22Rv1 (cell line): Measurements from ENCODE around the gene PNRC2.

Experiments
- H3K27ac ChIP-seq: fragments of 450-650 bp; 2 replicates; pipeline ENCODE4 v1.5.1; 2017
- ZFX ChIP-seq: fragments of 450-650 bp; IDR thresholded peaks from 2 replicates; pipeline ENCODE4 v1.6.1; 2017; ENCODE audit warnings: antibody characterized with exemption, borderline replicate concordance
- TF ChIP-seq, protein P1 (sequence below): fragments of 450-650 bp; IDR thresholded peaks from 2 replicates; pipeline ENCODE4 v1.5.1; 2017; ENCODE audit warnings: mild to moderate bottlenecking

Gene PNRC2

DNA sequence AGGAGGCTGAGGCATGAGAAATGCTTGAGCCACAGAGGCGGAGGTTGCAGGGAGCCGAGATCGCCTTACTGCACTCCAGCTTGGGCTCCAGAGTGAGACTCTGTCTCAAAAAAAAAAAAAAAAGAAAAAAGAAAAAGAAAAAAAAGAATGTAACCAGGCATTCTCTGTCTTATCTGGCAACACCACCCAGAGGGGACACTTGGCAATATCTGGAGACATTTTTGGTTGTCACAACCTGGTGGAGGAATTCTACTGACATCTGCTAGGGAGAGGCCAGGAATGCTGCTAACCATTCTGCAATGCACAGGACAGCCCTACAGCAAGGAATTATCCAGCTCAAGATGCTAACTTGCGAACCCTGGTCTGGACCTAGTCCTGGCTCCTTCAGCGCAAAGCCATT, 44.2 kb upstream of the PNRC2 start:
- no peak overlapping the region for H3K27ac ChIP-seq
- TF ChIP-seq ZFX = no peak
- TF ChIP-seq, protein P1, sequence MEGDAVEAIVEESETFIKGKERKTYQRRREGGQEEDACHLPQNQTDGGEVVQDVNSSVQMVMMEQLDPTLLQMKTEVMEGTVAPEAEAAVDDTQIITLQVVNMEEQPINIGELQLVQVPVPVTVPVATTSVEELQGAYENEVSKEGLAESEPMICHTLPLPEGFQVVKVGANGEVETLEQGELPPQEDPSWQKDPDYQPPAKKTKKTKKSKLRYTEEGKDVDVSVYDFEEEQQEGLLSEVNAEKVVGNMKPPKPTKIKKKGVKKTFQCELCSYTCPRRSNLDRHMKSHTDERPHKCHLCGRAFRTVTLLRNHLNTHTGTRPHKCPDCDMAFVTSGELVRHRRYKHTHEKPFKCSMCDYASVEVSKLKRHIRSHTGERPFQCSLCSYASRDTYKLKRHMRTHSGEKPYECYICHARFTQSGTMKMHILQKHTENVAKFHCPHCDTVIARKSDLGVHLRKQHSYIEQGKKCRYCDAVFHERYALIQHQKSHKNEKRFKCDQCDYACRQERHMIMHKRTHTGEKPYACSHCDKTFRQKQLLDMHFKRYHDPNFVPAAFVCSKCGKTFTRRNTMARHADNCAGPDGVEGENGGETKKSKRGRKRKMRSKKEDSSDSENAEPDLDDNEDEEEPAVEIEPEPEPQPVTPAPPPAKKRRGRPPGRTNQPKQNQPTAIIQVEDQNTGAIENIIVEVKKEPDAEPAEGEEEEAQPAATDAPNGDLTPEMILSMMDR = no peak

DNA sequence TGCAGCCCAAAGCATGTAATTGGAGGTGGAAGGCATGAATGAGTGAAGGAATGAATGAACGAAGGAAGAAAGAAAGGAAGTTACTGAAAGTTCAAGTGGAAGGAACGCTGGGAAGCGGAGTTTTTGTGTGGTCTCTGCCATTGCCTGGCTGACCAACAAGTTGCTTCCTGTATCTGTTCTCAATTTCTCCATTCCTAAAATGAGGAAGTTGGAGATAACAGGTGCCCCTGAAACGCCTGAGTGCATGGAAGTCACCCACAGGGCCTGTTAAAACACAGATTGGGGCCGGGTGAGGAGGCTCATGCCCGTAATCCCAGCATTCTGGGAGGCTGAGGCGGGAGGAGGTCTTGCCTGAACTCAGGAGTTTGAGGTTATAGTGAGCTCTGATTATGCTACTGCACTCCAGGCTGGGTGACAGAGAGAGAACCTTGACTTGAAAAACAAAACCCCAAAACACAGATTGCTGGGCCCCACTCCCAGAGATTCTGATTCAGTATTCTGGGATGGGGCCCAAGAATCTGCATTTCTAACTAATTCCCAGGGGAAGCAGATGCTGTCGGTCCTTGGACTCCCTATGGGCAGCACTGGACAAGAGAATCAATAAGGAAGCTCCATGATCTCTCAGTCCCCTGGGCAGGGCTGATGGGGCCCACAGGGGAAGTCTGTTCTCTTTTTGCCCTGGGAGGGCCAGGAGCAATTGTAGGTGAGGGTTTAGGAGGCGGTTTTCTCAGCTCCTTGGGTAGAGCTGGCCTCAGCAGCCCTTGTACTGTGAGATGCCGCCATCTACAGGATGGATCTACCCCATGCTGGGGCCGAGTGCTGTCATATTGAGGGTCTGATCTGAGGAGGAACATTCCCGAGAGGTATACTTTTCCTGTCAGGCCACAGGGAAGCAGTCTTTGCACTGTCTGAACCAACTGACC, 43.2 kb upstream of the PNRC2 start:
- TF ChIP-seq ZFX = no peak
- TF ChIP-seq, protein P1 = peak; percentile 73
- H3K27ac ChIP-seq = no peak overlapping the region

DNA sequence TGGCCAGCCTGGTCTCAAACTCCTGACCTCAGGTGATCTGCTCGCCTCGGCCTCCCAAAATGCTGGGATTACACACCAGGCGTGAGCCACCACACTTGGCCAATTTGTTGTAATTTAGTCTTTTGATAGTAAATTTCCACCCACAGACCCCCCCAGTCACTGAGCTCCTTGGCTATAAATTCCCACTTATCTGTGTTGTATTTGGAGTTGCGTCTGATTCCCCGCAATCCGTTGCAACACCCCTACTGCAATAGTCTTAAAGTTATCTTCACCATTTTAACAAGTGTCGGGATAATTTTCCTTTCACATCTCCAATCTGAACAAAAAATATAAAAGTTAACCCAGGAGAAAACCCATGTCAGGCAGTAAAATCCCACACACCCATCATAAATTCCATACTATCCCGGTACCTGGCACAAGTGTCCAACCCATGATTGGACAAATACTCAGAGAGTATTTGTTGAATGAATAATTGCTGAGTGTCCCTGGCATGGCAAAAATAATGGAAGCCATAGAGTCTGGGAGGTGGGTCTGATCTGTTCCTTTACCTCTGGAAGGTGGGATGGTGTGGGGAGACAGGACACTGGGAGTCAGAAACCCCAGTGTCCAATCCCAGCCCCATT, 37.2 kb upstream of the PNRC2 start:
- TF ChIP-seq ZFX = no peak
- TF ChIP-seq, protein P1 = no peak
- 0 out of 2 replicates have a peak overlapping the region, but pooled peaks have one; percentile 5 for H3K27ac ChIP-seq

DNA sequence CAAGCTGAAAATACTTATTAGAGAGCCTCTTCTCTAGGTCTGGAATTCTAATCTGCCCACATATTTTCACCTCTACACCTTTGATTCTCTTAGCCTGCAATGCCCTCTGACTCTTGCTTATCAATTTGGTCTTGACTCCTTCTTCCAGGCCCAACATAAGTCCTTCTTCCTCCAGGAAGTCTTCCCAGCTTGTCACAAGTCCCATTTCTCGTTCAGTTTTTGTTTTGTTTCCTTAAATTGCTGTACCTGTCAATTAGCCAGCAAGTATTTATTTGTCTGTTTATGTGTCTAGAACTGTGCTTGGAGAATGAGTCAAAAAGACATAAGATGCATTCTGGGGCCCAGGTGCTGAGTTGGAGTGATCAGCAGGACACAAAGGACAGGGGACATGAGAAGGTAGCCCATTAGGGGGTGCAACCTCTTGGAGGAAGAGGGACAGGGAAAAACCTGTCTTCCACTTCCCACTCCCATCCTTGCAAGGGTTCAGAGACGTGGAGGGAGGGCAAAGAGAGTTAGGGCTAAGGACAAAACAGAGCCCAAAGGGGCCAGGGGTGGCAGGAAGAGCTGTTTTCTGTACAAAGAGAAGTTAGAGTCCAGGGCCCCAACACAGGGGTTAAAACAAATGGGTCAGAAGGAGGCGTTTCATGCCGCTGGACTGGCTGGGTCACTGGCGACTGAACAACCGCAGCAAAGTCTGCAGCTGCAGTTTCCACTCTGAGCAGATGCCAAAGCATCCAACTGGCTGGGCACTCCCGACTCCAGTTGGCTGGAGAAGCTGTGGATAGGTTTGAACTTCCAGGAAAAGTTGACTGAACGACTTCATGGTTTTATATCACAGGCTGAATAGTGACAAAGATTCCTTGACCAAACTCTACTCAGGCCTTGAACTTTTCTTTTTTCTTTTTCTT, 35.8 kb upstream of the PNRC2 start:
- TF ChIP-seq ZFX = no peak
- TF ChIP-seq, protein P1 = no peak
- no peak overlapping the region for H3K27ac ChIP-seq

DNA sequence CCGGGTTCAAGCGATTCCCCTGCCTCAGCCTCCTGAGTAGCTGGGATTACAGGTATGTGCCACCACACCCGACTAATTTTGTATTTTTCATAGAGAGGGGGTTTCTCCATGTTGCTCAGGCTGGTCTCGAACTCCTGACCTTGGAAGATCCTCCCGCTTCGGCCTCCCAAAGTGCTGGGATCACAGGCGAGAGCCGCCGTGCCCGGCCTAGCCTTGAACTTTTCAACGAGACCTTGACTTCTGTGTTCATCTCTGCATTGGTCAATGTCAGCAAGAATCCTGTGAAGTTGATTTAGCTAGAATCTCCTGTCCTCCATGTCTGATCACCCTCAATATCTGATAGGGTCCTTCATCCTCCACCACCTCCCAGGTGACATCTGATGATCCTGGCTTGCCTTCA, 35.0 kb upstream of the PNRC2 start:
- no peak for TF ChIP-seq ZFX
- no peak overlapping the region for H3K27ac ChIP-seq

DNA sequence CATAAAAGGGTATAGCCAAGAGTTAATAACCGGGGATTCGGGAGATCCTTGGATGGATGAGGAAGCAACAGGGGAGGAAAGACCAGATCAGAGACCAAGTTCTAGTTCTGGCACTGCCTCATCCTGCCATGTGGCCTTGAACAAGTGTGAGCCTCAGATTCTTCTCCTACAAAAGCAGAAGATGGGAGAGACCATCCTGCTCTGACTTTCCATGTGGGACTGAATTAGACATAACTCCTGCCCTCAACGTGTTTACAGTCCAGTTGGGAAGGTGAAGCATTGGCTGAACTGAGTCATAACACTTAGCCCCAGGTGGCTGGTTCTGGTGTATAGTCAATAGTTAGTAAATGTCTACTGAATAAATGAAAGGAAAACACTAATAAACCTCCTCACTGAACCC, 34.3 kb upstream of the PNRC2 start:
- H3K27ac ChIP-seq = no peak overlapping the region
- TF ChIP-seq, protein P1 = no peak

DNA sequence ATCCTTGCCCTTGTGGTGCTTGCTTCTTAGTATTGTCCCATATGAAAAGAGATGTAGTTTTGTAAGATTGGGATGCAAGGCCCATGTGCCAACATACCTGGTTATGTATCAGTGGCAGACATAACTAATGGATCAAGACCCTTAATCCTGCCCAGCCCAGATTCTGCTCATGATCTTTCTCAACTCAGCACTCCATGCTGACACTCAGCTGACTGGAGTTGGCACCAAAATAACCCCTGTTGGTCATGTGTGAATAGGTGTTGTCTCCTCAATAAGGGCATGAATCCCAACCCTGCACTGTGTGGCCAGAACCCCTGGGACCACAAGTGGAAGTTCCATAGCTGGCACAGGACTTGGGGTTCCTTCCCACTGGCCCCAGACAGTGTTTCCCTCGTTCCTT, 32.5 kb upstream of the PNRC2 start:
- no peak overlapping the region for H3K27ac ChIP-seq
- TF ChIP-seq, protein P1 = no peak
- no peak for TF ChIP-seq ZFX
